PC-3 (cell line): ENCODE data around the gene YAP1.

ENCODE experiments used
- CTCF ChIP-seq: fragments of 300-600 bp; sonication (generic); conservative IDR thresholded peaks from 2 replicates; pipeline ENCODE4 v1.5.1; 2017; ENCODE audit warnings: antibody characterized with exemption, low read depth, mild to moderate bottlenecking, low read length
- EZH2 ChIP-seq: fragments of 300-600 bp; sonication (generic); IDR thresholded peaks from one replicate; pipeline ENCODE4 v1.6.1; 2017; ENCODE audit warnings: antibody characterized with exemption, mild to moderate bottlenecking, low read length; ENCODE audit not compliant: unreplicated experiment
- EZH2phosphoT487 ChIP-seq: fragments of 300-600 bp; sonication (generic); IDR thresholded peaks from 2 replicates; pipeline ENCODE4 v1.6.1; 2018; ENCODE audit warnings: mild to moderate bottlenecking, antibody characterized with exemption, low read length, borderline replicate concordance

GRCh38 chr11:102201776-102202175 is 91.5 kb downstream of the YAP1 start:
- TF ChIP-seq CTCF (no peak), EZH2 (no peak), EZH2phosphoT487 (no peak)
